ENCODE results near the gene LEPR.

- TF ChIP-seq CTCF (IDR thresholded peaks at IDR 0.05) (no peak), POLR2A (IDR thresholded peaks at IDR 0.05) (no peak)
Measured at GRCh38 chr1:65377496-65378246, 42.8 kb upstream of the LEPR start.

All from lower leg skin (tissue), 3 donors.